Large intestine (tissue), 3 donors: ENCODE results near the gene PGD. TPM values are rescaled to one million over a fixed set of nuclear protein-coding genes. Genes with fewer than 3 reads are reported as not detected.

Experiments
- DNase-seq, 2 donors: peaks; one replicate each; pipeline versions ENCODE4 v3.0.0 to v3.0.0-alpha.2; 2013
- H3K27ac ChIP-seq: one replicate; pipeline ENCODE4 v1.5.1; 2013; ENCODE audit warnings: low read length
- H3K27me3 ChIP-seq: 2 replicates; pipeline ENCODE4 v1.6.1; 2013; ENCODE audit warnings: low read length; ENCODE audit not compliant: control insufficient read depth, insufficient read depth
- H3K36me3 ChIP-seq: 2 replicates; pipeline ENCODE4 v1.6.1; 2013; ENCODE audit warnings: low read length; ENCODE audit not compliant: control insufficient read depth, insufficient read depth
- H3K4me1 ChIP-seq: one replicate; pipeline ENCODE4 v1.6.1; 2013; ENCODE audit warnings: low read length; ENCODE audit not compliant: control insufficient read depth, insufficient read depth
- H3K4me3 ChIP-seq: one replicate; pipeline ENCODE4 v1.5.1; 2013; ENCODE audit warnings: low read length
- H3K9me3 ChIP-seq: one replicate; pipeline ENCODE4 v1.6.1; 2013; ENCODE audit warnings: mild to moderate bottlenecking, low read depth, low read length, moderate library complexity; ENCODE audit not compliant: control insufficient read depth
- WGBS: methylation state at CpG from one replicate; pipeline ENCODE4 v1.1.5; 2013; ENCODE audit warnings: low lambda C conversion rate; ENCODE audit not compliant: insufficient coverage; 5-methylcytosine and 5-hydroxymethylcytosine counted together
- polyA plus RNA-seq: library from polyadenylated mRNA; unstranded; fragments of 120-200 nt; gene quantifications from one replicate; pipeline ENCODE4 v1.2.1, GENCODE V29; 2013

The PGD gene
- polyA plus RNA-seq, 1 donor = 130 TPM

DNA sequence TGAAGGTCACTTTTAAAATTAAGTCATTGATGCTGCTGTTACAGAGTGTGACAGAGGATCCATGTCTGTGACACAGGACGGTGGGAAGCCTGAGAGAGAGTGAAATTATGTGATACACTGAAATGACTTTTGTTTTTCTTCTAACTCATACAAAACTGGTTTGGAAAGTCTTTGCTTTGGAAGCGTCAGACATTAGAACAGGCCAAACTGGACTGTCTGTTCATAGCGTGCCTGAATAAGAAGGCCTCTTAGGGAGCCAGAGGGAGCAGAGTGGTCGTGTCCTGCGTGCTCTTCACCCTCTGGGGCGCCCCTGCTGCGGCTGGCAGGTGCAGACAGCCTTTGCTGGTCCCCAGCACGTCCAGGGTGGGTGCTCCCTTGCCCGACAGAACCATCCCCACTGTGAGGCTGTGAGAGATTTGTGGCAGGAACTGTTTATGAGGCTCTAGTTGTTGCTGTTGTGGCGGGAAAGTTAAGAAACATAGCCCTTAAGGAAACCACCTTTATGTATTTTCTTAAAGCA is 19.7 kb upstream of the PGD start:
- 100% methylated on average over 1 of the region's 10 CpGs for WGBS
- no peak overlapping the region for H3K4me3 ChIP-seq
- no peak for DNase-seq
- H3K4me1 ChIP-seq = peaks cover 6% of the 10 kb centered on the region
- no peaks in the 10 kb centered on the region for H3K9me3 ChIP-seq
- no peaks in the 10 kb centered on the region for H3K27me3 ChIP-seq
- no peak overlapping the region for H3K27ac ChIP-seq
- H3K36me3 ChIP-seq = peaks cover 39% of the 10 kb centered on the region

GRCh38 chr1:10379676-10380075 is 19.2 kb upstream of the PGD start:
- Histone ChIP-seq H3K36me3 (peaks cover 35% of the 10 kb centered on the region), H3K4me3 (no peak overlapping the region), H3K9me3 (no peaks in the 10 kb centered on the region), H3K27me3 (no peaks in the 10 kb centered on the region), H3K4me1 (peaks cover 6% of the 10 kb centered on the region), H3K27ac (no peak overlapping the region)
- no CpG with 5 or more reads among the region's 6 CpGs for WGBS
- no peak for DNase-seq

- H3K27ac ChIP-seq = no peak overlapping the region
- peaks cover 30% of the 10 kb centered on the region for H3K36me3 ChIP-seq
- no peaks in the 10 kb centered on the region for H3K9me3 ChIP-seq
- H3K4me3 ChIP-seq = no peak overlapping the region
- H3K4me1 ChIP-seq = peaks cover 6% of the 10 kb centered on the region
- DNase-seq = no peak
- no peaks in the 10 kb centered on the region for H3K27me3 ChIP-seq
- WGBS = no CpG with 5 or more reads among the region's 5 CpGs
Measured at GRCh38 chr1:10380594-10381275, 18.1 kb upstream of the PGD start.

GRCh38 chr1:10383630-10384029 is 15.2 kb upstream of the PGD start:
- H3K27ac ChIP-seq = no peak overlapping the region
- peaks cover 17% of the 10 kb centered on the region for H3K4me1 ChIP-seq
- no CpG with 5 or more reads among the region's 4 CpGs for WGBS
- no peaks in the 10 kb centered on the region for H3K9me3 ChIP-seq
- H3K36me3 ChIP-seq = peaks cover 11% of the 10 kb centered on the region
- H3K4me3 ChIP-seq = no peak overlapping the region
- DNase-seq = no peak
- H3K27me3 ChIP-seq = no peaks in the 10 kb centered on the region

GRCh38 chr1:10384219-10384618 is 14.6 kb upstream of the PGD start:
- no peak for DNase-seq
- Histone ChIP-seq H3K4me3 (no peak overlapping the region), H3K4me1 (peaks cover 19% of the 10 kb centered on the region), H3K9me3 (no peaks in the 10 kb centered on the region), H3K36me3 (peaks cover 6% of the 10 kb centered on the region), H3K27me3 (no peaks in the 10 kb centered on the region), H3K27ac (no peak overlapping the region)
- WGBS = no CpG with 5 or more reads among the region's 8 CpGs

- no CpG with 5 or more reads among the region's 12 CpGs for WGBS
- H3K4me3 ChIP-seq = no peak overlapping the region
Measured at GRCh38 chr1:10386761-10387676, 11.8 kb upstream of the PGD start.

DNA sequence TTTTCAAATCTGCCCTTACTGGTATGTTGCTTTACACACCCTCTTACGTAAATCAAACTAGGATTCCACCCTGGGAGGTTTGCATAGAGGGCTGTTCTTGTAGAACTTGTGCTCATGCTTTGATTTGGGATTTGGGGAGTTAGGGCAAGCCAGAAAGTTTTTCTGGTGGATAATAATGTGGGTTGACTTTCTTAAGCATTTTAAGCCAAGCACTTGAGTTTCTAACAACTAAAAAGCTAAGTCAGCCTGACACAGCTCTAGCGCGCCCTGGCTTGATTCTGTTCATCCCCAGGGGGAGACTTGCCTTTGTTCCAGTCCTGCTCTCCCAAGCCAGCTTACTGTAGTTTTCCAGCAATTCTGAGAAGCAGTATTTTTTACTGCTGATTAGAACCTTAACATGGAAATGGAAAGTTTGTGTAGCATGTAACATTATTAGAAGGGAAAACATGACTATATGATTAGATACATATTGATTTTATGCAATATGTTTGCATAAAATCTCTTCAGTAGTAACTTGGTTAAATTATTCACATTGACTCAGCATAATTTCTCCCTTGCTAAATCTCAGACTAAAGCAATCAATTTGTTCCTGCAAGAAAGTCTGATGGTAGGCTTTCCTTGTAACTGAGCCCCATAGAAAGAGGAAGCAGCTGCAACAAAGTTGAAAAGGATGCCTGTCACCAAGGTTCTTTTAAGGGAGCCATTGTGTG is 11.0 kb upstream of the PGD start:
- Histone ChIP-seq H3K27ac (peak overlapping the region; percentile 55), H3K27me3 (no peaks in the 10 kb centered on the region), H3K4me1 (peaks cover 19% of the 10 kb centered on the region), H3K36me3 (no peaks in the 10 kb centered on the region), H3K9me3 (no peaks in the 10 kb centered on the region), H3K4me3 (no peak overlapping the region)
- no CpG with 5 or more reads among the region's 3 CpGs for WGBS
- DNase-seq = peak; percentile 9 to 32

More at GRCh38 chr1:10386761-10387676, 11.8 kb upstream of the PGD start:
- Histone ChIP-seq H3K27me3 (no peaks in the 10 kb centered on the region), H3K4me1 (peaks cover 19% of the 10 kb centered on the region), H3K27ac (peak overlapping the region; percentile 55), H3K36me3 (no peaks in the 10 kb centered on the region), H3K9me3 (no peaks in the 10 kb centered on the region)
- DNase-seq = no peak

DNA sequence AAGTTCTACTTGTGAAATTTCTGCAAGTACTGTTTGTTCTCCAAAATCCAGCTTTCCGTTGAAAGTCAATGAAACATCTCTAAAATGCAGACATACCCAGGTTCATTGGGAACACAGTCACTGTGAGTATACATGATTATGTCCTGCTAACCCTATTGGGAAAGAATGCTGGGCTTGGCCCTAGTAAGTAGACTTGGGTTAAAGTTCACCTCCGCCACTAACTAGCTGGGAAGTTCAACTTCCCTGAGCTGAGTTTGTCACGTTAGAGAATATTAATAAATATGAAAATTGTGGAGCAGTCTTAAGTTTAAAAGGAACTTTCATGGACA is 10.5 kb upstream of the PGD start:
- no CpG with 5 or more reads among the region's 3 CpGs for WGBS
- DNase-seq = peak; percentile 42 to 76

DNA sequence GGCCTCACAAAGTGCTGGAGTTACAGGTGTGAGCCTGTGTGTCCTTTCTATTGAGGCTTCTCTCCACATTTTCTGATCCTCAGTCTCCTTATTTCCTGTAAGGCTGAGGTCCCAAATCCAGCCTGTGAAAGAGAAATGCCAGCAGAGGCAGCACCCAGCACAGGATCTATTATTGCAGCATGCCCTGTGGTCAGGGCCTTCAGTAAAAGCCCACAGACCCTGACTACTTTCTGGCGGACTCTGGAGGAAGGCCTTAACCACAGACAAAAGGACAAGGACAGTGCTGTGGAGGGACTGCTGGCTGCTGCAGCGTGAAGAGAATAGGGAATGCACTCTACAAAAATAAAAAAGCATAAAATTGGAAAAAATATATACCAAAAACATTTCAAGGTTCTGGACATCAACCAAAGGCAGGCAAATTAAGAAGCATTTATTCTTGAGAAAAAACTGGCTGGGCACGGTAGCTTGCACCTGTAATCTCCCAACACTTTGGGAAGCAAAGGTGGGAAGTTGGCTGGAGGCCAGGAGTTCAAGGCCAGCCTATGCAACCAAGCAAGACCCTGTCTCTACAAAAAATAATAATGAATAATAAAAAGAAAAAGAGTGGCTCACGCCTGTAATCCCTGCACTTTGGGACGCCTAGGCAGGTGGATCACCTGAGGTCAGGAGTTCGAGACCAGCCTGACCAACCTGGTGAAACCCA is 9.4 kb upstream of the PGD start:
- no peaks in the 10 kb centered on the region for H3K36me3 ChIP-seq
- H3K4me3 ChIP-seq = no peak overlapping the region
- WGBS = 100% methylated on average over 1 of the region's 6 CpGs
- peaks cover 19% of the 10 kb centered on the region for H3K4me1 ChIP-seq
- H3K27me3 ChIP-seq = no peaks in the 10 kb centered on the region
- no peaks in the 10 kb centered on the region for H3K9me3 ChIP-seq
- no peak overlapping the region for H3K27ac ChIP-seq
- DNase-seq = no peak

More for the DNA sequence above, 10.5 kb upstream of the PGD start:
- Histone ChIP-seq H3K4me3 (no peak overlapping the region), H3K27me3 (no peaks in the 10 kb centered on the region), H3K9me3 (no peaks in the 10 kb centered on the region), H3K36me3 (no peaks in the 10 kb centered on the region), H3K27ac (peak overlapping the region; percentile 55), H3K4me1 (peaks cover 19% of the 10 kb centered on the region)

- no peak for DNase-seq
- H3K27me3 ChIP-seq = no peaks in the 10 kb centered on the region
- H3K4me3 ChIP-seq = no peak overlapping the region
- WGBS = 100% methylated on average over 1 of the region's 3 CpGs
- no peaks in the 10 kb centered on the region for H3K36me3 ChIP-seq
- H3K27ac ChIP-seq = no peak overlapping the region
- peaks cover 12% of the 10 kb centered on the region for H3K4me1 ChIP-seq
- H3K9me3 ChIP-seq = no peaks in the 10 kb centered on the region
Measured at GRCh38 chr1:10396870-10397269, 2.0 kb upstream of the PGD start.
